NCI-H1436 treated with DMSO at 0.1 percent for 48 hours (cell line): Measurements from ENCODE around the gene IFRD2.
"Not testable (repeated sequence)": the region's sequence is repeated elsewhere in the genome, so short reads cannot be mapped to it uniquely, and the experiment has no call there.

ENCODE experiments used
- DNase-seq: peaks from one replicate; lab custom pipeline; 2025; lab: John Stamatoyannopoulos, UW

Gene IFRD2

DNA sequence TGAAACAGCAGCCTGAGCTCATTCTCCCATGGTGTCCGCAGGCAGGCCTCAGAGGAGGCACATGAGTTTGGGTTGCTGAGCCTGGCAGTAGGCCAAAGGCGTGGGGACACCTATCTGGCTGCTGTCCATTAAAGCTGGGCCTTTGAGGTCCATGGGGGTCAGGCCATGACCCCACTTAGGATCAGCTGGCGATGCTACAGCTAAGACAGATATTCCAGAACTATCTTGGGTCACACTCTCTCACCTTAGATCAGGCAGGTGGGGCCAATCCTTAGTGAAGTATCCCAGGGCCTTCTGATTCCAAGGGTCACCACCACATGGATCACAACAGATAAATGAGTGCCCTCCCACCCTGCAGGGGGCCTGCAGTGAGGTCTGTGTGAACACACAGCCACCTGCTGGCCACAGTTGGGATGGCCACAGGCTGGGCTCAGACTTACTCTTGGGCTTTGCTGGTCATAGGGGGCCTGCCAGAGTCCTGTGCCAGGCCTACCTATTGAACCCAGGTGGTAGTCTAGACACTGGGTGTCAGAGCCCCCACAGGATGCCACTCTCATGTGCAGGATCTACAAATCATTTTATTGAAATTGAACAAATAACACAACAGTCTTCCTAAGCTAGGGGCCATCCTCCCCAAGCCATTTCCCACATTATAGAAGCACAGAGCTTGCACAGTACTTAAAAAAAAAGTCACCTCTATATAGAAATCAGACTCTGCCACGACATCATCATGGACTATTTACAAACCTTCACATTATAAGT lies 32.3 kb upstream of the IFRD2 start:
- DNase-seq = no peak

GRCh38 chr3:50323614-50324199 lies 31.5 kb upstream of the IFRD2 start:
- no peak for DNase-seq

GRCh38 chr3:50323092-50323600 lies 30.9 kb upstream of the IFRD2 start:
- no peak for DNase-seq

DNA sequence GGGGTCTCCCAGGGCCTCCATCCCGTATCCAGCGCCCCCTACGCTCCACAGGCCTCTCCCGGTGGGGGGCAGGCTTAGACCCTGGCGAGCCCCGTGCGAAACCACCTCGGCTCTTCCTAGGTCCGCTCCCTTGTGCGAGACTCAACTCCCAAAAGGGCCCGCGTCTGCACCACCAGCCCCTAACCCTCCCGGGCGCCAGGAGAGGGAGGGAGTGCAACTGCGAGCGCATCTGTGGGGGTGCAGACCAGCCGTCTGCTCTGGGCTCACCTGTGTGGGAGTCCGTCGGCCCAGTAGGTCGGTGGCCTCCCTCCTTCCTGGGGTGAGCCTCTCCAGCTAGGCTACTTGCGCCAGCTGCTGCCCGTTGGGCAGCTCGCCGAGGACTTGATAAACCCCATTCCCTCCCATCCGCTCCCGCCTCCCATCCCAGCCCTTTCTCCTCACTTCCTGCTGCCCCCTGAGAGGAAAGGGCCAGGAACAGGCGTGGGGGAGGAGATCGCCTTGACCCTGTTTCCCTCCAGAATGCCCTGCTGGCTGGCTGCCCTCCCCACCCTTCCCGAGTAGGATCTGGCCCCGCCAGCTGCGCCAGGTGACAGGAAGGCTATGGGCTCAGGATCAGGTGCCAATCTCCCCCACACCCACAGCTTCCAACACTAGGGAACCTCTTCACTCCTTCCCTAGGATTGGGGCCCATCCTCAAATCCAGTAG lies 30.3 kb upstream of the IFRD2 start, which contains the start of gene HYAL2:
Gene HYAL2 (minus strand): TSS at position 360 of the 706 bp plus-strand sequence. CDS start 2,256 bp downstream, outside the sequence.
- DNase-seq = no peak

DNA sequence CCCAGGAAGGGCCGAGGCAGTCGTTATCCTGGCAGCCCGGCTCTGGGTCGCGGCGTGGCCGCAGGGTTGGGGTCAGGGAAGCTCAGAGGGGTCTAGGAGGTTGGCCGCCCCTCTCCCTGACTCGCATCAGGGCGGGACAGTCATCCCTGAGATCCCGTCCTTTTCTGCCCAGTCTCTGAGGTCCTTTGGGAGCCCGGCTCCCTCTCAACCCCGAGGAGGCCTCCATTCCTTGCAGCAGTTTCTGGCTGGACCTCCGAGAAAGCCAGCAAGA lies 29.8 kb upstream of the IFRD2 start:
- DNase-seq = no peak

GRCh38 chr3:50321336-50322114 lies 29.3 kb upstream of the IFRD2 start:
- DNase-seq = no peak

DNA sequence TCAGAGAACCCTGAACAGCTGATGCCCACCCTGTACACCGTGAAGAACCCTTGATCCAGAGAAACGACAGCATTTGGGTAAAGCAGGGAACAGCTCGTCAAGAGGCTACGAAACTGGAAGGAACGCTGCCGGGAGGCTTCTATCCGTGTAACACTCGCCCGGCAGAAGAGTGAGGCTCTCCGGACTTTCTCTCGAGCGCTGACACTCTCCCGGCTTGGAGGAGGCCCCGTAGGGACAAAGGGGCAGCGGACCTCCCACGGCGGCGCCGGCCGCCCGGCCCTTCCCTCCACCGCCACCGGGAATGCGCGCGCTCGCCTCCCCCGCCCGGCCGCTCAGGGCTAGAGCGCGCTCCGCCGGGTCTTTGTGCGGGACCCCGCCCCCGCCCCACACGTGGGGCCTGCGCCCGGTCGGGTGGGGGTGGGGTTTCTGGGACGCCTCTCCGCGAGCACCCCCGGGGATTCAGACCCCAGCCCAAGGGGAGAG lies 28.7 kb upstream of the IFRD2 start:
- DNase-seq = no peak

DNA sequence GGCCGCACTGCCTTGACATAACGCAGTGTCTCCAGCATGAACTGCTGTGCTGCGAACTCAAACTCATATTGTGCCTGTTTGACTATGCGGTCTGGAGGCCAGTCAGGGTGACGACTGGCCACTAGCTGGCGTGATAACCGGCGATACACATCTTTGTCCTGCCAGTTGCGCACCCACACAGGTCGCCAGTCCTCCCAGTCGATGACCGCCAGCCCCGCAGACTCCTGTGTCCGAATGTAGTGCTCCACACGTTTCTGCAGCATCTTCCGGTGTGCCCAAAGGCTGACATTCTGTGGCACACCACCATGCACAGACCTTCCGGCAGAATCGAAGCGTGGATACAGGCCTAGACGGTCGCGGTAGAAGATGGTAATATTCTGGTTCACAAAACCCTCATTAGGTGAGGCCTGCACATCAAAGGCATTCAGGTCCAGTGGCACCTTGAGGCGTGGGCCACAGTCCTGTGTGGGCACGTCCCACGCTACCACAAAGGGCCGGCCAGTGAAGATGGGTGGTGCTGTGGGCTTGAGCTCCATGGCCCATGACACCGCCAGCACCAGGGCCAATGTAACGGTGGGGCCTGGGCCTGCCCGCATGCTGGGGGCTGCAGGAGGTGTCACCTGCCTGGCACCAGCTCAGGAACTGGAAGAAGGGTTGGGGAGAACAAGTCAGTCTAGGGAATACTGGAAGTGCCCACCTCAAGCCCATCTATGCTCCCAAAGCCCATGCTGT lies 27.8 kb upstream of the IFRD2 start:
- DNase-seq = no peak

- DNase-seq = no peak
These were observed 27.1 kb upstream of the IFRD2 start for GRCh38 chr3:50319181-50319893.

DNA sequence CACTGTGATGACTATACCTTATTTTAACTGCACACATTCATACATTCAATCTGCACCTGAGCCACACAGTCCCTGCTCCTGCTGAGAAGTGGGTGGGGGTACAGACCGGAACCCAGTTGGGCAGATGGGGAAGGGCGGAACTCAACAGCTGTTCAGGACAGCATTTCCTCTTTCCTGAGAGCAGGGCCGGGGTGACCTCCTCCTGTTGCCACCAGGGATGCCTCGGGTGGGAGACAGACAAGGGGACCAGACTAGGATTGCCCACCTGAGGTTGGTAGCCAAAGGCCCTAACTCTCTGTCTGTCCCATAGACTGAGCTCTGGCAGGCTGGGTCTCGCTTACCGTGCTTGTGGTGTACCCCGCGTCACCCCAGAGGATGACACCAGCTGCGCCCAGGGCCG lies 26.4 kb upstream of the IFRD2 start:
- no peak for DNase-seq

DNA sequence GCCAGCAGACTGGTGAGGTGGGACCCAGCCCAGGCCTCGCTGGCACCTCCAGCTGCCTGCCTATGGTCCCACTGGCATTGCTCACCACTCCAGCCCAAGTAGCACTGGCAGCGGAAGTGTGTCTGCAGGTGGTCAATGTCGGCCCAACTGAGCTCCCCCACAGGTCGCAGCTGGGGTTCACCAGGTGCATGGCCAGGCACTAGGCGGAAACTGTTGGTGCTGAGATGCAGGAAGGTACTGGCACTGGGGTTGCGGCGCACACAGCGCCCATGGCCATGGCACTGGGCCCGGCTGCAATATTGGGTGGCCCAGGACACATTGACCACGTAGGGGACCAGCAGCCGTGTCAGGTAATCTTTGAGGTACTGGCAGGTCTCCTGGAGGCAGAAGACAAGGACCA lies 25.9 kb upstream of the IFRD2 start:
- no peak for DNase-seq

- no peak for DNase-seq
These were observed 25.1 kb upstream of the IFRD2 start for GRCh38 chr3:50317300-50317699.

DNA sequence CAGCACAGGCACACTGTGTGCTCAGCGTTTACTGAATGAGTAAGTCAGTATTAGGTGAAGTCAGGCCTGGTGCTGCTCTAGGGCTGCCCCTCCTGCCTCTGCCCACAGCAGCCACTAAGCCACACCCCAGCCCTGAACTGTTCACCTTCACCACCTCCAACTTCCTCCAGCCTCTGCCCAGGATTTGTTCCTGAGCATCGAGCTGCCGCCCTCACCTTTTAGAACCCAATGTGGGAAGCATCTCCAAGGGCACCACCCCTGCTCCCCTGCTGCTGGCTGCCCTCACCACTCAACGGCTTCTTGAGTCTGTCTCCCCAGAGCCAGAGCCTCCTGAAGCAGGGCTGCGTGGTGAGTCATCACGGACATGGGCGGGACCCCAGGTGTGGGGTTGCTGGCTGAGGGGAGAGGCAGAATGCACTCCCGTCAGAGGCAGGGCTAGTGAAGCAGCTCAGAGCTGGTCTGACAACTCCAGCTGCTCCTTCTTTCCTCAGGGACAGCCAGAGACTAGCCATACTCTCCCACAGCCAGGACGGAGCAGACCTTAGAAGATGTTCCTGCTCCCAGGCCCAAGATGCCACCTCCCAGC lies 24.5 kb upstream of the IFRD2 start:
- no peak for DNase-seq

DNA sequence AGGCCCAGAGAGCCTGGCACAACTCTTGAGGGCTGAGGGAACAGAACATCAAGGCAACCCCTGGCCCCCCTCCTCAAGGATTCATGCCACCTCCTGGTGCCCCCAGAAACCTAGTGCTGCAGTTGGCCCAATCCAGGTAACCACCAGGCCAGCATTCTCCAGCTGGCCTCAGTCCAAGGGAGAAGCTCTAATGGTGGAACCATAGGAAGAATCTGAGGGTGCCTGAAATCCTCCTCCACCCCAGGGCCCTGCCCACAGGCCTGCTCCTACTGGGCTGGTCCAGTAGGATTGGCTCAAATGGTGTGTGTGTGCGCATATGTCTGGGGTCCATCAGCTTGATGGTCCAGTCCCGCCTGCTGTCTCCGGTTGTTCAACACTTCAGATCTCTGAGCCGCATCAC lies 22.6 kb upstream of the IFRD2 start:
- no peak for DNase-seq

DNA sequence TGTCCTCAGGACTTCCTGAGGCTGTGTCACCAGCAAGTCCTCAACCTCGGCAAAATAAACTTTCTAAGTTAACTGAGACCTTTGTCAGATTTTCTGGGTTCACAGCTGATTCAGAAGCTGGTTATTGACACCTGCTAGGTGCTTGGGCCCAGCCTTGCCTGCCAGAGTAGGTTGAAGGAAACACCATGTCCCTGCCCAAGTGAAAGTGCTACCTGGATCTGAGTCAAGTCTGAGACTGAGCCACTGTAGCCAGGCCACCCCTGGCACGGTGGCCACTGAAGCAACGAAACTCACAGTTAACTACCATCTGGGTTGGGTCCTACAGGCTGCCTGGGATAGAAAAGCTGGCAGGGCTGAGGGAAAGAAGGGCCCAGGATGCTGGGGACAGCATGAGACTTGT lies 22.1 kb upstream of the IFRD2 start:
- DNase-seq = no peak

DNA sequence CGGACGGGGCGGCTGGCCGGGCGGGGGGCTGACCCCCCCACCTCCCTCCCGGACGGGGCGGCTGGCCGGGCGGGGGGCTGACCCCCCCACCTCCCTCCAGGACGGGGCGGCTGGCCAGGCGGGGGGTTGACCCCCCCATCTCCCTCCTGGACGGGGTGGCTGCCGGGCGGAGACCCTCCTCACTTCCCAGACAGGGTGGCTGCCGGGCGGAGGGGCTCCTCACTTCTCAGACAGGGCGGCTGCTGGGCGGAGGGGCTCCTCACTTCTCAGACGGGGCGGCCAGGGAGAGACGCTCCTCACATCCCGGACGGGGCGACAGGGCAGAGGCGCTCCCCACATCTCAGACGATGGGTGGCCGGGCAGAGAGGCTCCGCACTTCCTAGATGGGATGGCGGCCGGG lies 19.8 kb upstream of the IFRD2 start:
- DNase-seq = not testable (repeated sequence)

- DNase-seq = no peak
These were observed 12.4 kb upstream of the IFRD2 start for GRCh38 chr3:50304601-50305000.

DNA sequence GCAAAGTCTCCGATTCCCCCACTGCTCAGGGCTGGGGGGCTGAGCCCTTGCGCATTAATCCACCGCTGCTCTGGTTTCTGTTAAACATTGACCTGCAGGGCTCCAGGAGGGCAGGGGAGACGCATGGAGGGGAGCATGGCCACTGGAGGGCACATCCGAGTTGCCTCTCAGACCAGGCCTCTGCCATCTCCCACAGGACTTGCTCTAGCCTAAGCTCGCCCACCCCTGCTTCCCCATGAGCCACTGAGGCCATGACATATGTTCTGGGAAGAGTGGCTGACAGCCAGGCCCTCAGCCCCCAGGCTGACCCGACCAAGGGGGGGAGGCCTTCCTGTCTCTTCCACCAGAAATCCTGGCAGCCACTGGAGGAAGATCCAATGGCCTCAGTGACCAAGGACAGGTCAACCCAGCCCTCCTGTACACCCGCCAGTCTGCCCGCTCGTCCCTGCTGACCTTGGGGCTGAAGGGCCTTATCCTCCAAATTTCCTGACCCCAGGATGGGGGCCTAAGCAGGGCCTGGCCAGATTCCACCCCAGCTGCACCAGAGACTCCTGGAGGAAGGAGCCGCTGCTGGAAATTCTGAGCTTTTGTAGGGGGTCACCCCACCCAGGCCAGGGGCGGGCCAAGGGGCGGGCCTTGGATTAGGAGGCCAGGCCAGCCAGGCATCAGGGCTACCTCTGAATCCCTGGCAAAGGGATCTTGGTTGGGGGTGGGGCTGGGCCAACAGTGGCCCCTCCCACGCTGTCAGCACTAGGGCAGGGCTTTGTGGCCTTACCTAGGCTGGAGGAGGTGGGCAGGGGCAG lies 11.0 kb upstream of the IFRD2 start, which contains the start of gene HYAL1:
Gene HYAL1 (minus strand): TSS at position 562 of the 803 bp plus-strand sequence. CDS start 618 bp downstream, outside the sequence.
- no peak for DNase-seq
